GM19193 (cell line): ENCODE measurements around the gene TMEM203.

Experiments
- POLR2A ChIP-seq: IDR thresholded peaks from 4 replicates; pipeline ENCODE4 v1.6.1; 2011; ENCODE audit not compliant: insufficient read depth, insufficient read length; ENCODE audit errors: extremely low read depth

The TMEM203 gene

DNA sequence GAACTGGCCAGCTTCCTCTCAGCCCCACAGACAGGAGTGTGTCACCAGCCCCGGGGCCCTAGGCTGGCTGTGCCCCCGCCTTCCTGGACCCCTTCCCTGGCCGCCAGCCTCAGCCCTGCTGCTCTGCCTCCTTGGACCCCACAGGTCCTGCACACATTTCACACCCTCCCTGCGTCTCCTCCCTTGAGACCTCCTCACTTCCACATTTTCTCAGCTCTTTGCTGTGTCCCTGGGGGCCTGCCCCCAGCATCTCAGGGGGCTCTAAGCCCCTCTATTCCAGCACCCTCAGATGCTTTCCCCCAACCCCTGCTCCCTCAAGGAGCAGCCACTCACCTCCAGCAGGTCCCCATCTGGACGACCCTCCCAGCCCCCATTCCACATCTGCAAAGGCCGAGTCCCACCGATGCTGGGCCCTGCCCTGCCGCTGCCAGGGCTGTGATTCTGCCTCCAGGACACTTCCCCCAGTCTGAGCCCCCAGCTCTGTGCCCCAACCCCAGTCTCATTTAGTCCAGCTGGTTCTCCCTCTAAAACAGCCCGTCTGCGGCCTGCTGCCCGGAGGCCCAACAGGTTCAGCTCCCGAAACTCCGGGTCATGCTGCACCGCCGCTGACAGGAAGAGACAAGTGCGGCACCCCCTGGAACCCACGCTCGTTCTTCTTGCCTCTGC is 29.4 kb upstream of the TMEM203 start:
- TF ChIP-seq POLR2A = no peak

DNA sequence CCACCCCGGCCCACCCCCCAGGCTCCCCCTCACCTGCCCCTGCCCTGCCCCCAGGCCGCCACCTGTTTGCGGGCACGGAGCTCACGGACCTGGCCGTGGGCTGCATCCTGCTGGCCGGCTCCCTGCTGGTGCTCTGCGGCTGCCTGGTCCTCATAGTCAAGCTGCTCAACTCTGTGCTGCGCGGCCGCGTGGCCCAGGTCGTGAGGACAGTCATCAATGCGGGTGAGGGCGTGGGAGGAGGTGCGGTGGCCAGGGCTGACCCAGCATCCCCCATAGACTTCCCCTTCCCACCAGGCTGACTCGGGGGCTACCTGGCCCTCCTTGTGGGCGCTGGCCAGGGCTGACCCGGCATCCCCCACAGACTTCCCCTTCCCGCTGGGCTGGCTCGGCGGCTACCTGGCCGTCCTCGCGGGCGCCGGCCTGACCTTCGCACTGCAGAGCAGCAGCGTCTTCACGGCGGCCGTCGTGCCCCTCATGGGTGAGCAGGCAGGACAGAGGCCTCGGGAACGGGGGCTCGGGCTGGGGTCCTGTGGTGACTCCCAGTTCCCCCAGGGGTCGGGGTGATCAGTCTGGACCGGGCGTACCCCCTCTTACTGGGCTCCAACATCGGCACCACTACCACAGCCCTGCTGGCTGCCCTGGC is 28.7 kb upstream of the TMEM203 start:
- no peak for TF ChIP-seq POLR2A

DNA sequence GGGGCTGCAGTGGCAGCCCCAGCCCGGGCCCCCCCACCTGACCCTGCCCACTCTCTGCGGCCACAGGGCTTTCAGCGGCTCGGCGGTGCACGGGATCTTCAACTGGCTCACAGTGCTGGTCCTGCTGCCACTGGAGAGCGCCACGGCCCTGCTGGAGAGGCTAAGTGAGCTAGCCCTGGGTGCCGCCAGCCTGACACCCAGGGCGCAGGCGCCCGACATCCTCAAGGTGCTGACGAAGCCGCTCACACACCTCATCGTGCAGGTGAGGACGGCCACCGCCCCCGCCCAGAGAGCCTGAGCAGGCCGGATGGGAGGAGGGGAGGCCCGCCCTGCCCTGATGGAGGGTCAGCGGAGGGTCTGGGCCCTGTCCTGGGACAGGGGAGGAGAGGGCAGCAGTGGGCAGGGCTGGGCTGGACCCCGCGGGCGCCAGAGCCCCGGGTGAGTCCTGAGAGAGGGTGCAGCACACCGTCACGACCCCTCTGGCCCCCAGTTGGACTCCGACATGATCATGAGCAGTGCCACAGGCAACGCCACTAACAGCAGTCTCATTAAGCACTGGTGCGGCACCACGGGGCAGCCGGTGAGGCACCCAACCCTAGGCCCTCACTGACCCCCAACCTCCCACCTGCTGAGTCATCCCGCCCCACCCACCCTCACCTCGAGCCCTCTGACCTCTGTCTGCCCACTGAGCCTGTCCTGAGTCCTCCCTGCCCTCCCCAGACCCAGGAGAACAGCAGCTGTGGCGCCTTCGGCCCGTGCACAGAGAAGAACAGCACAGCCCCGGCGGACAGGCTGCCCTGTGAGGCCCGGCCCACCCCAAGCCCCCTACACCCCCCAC is 27.9 kb upstream of the TMEM203 start:
- TF ChIP-seq POLR2A = no peak

DNA sequence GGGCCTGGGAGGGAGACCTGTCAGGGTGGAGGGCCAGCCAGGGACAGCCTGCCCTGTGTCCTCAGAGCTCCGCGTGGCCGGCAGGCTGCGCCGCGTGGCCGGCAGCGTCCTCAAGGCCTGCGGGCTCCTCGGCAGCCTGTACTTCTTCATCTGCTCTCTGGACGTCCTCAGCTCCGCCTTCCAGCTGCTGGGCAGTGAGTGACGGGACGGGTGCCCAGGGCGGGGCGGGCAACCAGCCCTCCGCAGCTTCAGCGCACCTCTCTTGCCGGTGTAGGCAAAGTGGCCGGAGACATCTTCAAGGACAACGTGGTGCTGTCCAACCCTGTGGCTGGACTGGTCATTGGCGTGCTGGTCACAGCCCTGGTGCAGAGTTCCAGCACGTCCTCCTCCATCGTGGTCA is 27.1 kb upstream of the TMEM203 start:
- TF ChIP-seq POLR2A = no peak

DNA sequence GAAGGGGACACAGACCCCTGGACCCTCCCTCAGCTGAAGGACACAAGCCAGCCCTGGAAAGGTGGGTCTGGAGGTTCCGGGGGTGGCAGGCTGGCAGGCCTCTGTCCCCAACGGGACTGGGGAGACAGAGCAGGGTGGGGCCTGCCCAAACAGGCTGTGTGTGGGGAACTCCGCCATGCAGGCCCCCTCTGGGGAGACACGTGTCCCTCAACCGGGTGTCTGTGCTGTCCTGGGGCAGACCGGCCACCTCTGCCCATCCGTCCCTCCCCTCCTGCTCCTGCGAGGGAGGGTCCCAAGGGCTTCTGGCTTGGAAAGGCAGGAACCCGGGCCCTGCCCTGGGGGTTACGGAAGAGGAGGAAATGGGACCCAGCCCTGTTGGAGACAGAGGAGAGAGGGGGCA is 26.7 kb upstream of the TMEM203 start:
- TF ChIP-seq POLR2A = no peak

DNA sequence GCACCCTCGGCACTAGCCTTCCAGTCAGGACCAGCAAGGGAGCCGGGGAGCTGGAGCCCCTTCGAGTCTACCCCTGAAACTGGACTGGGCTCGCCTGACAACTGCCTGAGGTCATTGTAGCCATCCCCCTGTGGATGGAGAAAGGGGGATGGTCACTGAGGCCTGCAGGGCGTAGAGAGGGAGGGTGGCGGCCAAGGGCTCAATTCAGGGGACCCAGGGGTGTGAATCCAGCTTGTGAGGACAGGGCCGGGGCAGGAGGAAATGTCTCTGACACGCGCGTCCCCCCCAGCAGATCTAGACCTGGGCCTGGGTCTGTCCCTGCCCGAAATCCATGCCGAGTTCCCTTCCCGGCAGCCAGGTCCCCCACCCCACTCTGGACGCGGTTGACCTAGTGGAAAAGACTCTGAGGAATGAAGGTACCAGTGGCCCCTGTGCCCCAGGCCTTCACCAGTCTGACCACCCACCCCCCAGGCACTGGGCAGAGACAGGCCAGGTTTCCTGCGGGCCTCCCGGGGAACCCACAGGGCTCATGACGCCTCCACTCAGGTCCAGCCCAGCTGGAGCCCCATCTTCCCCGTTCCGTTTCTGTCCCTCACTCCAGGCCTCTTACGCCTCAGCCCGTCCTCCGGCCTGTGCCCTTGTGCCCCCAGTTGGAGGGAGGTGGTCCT is 26.1 kb upstream of the TMEM203 start:
- TF ChIP-seq POLR2A = no peak

DNA sequence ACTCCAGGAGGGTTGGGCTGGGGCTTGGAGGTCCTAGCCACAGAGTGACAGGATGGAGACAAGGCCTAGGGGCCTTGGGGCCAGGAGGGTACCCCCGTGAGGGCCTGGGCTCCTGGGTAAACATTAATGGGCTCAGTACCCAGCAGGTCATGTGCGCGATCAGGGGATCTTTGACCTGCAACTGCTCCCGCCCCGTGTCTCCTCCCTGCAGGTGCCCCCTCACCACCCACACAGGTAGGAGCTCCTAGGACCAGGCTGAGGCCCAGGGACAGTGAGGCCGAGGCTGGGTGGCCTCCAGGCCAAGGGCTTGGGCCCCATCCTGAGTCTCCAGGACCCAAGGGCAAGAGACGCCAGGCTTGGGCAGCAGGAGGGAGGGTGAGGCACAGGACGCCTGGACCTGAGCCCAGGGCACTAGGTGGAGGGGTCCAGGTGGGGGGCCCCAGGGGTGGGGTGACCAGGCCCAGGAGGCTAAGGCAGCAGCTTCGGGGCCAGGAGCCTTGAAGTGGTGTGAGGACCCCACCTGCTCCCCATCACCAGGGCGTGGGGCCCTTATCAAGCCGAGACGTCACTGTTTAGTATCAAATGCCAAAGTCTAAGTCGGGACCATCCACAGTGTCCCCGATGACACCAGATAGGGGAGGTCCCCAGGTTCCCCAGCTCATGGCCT is 25.4 kb upstream of the TMEM203 start, which contains the start of gene SLC34A3:
Gene SLC34A3, plus strand, starts transcription at position 197 of the 667 bp plus-strand sequence. CDS start 802 bp downstream, outside the sequence.
- no peak for TF ChIP-seq POLR2A

DNA sequence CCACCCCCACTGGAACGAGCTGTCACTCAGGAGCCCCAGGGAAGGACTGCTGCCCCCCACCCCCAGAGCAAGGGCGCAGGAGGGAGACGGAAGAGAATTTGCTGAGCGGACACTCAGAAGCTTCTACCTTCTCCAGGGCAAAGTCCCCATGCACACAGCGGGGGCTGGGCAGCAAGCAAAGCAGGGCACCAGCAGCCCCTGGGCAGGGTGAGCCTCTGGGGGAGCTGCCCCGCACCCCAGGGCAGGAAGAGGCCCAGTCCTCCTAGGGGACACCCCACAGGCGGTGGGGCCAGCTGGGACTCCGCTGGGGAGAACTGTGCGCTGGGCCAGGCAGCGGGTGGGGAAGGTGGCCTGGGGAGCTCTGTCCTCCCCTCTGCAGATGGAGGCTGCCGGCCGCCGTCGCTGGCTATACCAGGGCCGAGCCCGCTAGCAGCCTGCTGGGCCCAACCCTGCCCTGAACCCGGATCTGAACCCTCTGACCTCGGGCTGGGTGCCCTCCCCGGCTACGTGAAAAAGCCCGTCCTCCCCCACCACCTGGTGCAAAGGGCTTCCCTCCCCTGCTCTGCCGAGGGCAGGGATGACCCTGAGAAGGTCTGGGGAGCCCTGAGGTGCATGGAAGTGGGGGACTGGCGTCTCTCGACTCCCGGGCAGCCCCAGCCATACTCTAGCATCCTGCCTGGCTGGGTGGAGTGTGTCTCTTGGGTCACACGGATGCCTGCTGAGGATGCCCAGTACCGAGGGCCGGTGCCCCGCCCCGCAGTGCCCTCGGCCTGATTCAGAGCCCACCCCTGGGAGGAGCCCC is 24.7 kb upstream of the TMEM203 start:
- TF ChIP-seq POLR2A = no peak

DNA sequence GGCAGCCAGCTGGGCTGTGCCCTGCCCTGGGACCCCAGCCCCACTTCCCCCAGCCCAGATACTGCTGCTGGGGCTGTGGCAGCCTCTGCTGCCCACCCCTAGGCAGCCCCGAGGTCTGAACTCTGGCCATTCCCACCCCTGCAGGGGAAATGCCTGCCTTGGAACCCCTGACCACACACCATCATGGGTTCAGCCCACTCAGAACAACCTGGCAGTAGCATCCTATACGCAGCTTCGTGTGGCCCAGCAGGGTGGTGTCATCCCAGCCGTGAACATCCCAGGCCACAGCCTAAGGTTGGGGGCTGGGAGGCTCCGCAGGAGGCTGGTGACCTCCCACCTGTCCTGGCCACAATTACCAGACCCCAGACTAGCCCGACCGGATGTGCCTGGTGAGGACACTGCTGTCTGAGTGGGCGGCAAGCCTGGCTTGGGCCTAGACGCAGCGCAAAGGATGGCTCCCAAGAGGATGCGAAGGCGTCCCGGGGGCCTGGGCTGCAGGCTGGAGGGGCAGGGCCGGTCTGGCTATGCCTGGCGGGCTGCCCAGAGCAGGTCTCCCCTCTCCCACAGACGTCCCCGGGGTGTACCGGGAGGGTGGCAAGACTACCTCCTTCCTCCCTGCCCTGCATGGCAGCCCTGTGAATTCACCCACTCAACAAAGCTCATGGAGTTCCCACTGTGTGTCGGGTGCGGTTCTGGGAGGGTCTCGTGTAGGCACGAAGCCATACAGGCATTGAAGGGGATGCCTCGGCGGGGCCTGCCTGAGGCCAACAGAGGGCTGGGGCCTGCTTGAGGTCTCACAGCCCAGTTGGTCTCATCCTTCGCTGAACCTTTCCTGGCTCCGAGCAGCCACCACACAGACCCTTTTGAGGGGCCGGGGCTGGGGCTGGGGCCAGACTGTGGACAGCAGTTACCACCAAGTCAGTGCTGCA is 23.8 kb upstream of the TMEM203 start:
- no peak for TF ChIP-seq POLR2A

DNA sequence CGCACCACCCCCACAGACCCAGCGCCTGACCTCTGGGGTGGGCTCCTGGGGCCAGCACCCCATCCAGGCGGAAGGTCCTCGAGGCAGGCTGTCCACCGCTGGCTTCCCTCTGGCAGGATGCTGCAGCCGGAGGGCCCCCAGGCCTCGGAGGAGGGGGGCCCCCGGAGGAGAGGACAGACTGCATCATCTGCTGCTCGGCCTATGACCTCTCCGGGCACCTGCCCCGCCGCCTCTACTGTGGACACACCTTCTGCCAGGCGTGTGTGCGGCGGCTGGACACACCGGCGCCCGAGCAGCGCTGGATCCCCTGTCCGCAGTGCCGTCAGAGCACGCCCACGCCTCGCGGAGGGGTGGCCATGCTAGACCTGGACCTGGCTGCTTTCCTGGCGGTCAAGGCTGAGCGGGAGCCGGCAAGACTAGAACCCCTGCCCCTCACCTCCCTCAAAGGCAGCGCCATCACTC is 23.1 kb upstream of the TMEM203 start:
- TF ChIP-seq POLR2A = no peak

DNA sequence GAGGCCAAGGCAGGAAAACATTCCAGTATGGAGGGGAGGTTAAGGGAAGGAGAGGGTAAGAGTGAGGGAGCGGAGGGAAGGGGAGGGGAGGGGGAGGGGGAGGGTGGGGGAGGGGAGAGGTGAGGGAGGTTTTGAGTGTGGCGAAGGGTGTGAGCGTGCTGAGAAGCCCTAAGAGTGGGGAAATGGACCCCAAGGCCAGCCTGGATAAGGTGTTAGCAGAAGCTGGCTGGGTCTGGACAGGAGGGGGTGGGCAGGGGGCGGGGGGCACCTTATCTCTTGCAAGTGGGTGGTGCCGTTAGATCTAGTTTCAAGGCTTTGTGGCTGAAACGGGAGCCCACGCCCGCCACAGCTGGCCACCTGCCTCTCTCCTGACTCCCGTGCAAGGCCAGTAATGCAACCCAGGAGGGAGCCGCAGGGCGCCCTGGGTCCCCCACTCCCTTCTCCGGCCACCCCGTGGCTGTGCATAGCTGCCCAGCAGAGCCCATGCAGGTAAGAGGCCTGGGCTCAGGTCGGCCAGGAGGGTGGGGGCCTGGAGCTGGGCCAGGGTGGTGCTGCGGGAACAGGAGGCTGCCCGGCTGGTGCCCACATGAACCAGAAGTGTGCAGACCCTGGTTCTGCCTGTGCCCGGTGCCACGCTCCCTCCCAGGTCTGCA is 22.5 kb upstream of the TMEM203 start:
- no peak for TF ChIP-seq POLR2A
